Heart left ventricle (tissue), 16 donors: Measurements from ENCODE around the gene INPP5D. TPM values are rescaled to one million over a fixed set of nuclear protein-coding genes. Genes with fewer than 3 reads are reported as not detected.

Source experiments
- ATAC-seq, 4 donors: fragments of 200-7000 bp; cut with Tn5 transposase; one replicate each; pipeline ENCODE4 v1.9.1; 2020 to 2022; ENCODE audit warnings: moderate library complexity in 4 of 4, mild to moderate bottlenecking in 3 of 4, moderate number of reproducible peaks in 1 of 4
- DNase-seq, 5 donors: peaks; one replicate each; pipeline ENCODE4 v3.0.0-alpha.2; 2020
- H3K27ac ChIP-seq, 12 donors: fragments of 200-600 bp; sonication (generic) in 4 of 12; one replicate each; pipeline versions ENCODE4 v1.5.0 to v1.8.0; 2016 to 2022; ENCODE audit warnings: mild to moderate bottlenecking in 2 of 12
- H3K27me3 ChIP-seq, 9 donors: fragments of 200-600 bp; sonication (generic) in 2 of 9; one replicate each; pipeline versions ENCODE4 v1.5.1 to v1.8.0; 2016 to 2022; ENCODE audit warnings: mild to moderate bottlenecking in 3 of 9
- H3K36me3 ChIP-seq, 9 donors: fragments of 200-600 bp; sonication (generic) in 2 of 9; one replicate each; pipeline versions ENCODE4 v1.5.0 to v1.8.0; 2018 to 2022; ENCODE audit warnings: mild to moderate bottlenecking in 2 of 9
- H3K4me1 ChIP-seq, 12 donors: fragments of 200-600 bp; sonication (generic) in 4 of 12; one replicate each; pipeline versions ENCODE4 v1.5.0 to v1.8.0; 2016 to 2022; ENCODE audit warnings: mild to moderate bottlenecking in 3 of 12
- H3K4me3 ChIP-seq, 12 donors: fragments of 200-600 bp; sonication (generic) in 4 of 12; one replicate each; pipeline versions ENCODE4 v1.5.0 to v1.8.0; 2017 to 2022; ENCODE audit warnings: mild to moderate bottlenecking in 9 of 12, moderate library complexity in 4 of 12
- H3K9me3 ChIP-seq, 12 donors: fragments of 200-600 bp; sonication (generic) in 4 of 12; one replicate each; pipeline versions ENCODE4 v1.5.0 to v1.8.0; 2016 to 2022; ENCODE audit warnings: mild to moderate bottlenecking in 1 of 12
- POLR2A ChIP-seq, 2 donors: fragments of 450-650 bp; IDR thresholded peaks; one replicate each; pipeline ENCODE4 v1.6.1; 2017; ENCODE audit warnings: antibody characterized with exemption in 2 of 2, mild to moderate bottlenecking in 2 of 2, moderate library complexity in 2 of 2
- WGBS, 4 donors: extraction: QIAGEN DNeasy Blood & Tissue Kit in 2 of 4; methylation state at CpG; one replicate each; pipeline versions ENCODE4 v1.1.5 to v1.1.7; 2013 to 2018; 5-methylcytosine and 5-hydroxymethylcytosine counted together
- intact Hi-C, 10 donors: fragments of 100-400 bp; cut with DNase I; formaldehyde crosslinking; loops; one replicate each; pipeline versions ENCODE4 v1.11.1 to v1.14.2; 2022
- polyA plus RNA-seq, 2 donors: library from polyadenylated mRNA; stranded (reverse); fragments of 200-250 nt; gene quantifications; one replicate each; pipeline ENCODE4 v1.2.3, GENCODE V29; 2013
- total RNA-seq, 9 donors: library from RNA; depleted of rRNA in 2 of 9; stranded (reverse); fragments of >200 nt in 2 of 9; fragmentation: NEBNext Ultra II Directional in 3 of 9; extraction: Animal tissue kit (Norgen Biotek cat#: 25700) in 3 of 9; gene quantifications; one replicate each; pipeline versions ENCODE4 v1.1.0 to v1.2.4, GENCODE V29; 2016 to 2023
- TF ChIP-seq, protein P1 (sequence below), 12 donors: fragments of 200-600 bp; sonication (generic) in 4 of 12; IDR thresholded peaks; one replicate each; pipeline versions ENCODE4 v1.5.0 to v1.8.0; 2018 to 2022; ENCODE audit warnings: antibody characterized with exemption in 12 of 12, mild to moderate bottlenecking in 5 of 12
- donor health status: ischemic (EF 13 %, LVEDD 7.1; RV severe dilation, severe dysfunction).
- donor health status: healthy with polysubstance abuse.
- donor health status: DM: no; HTN: yes; CAD: no.
- donor health status: DM: no; HTN: no; CAD: no.
- donor health status: ischemic (EF 25% LVEDD 6.9; RV normal size, moderate dysfunction).
- donor health status: ischemic (EF 25% LVEDD 5.7; RV mildly dilated, moderate dysfunction).
- donor health status: healthy.
- donor health status: DM: yes; HTN: yes; CAD: no.
- donor health status: ischemic (EF 35%, LVEDD 5.7; RV mildly dilated, moderate dysfunction).
- donor health status: nonischemic (EF 11% LVEDD 7.7; RV severe dilation, severe dysfunction).
- donor health status: DM: yes; HTN: yes; CAD: no.
- donor health status: PGD.
- donor health status: ischemic (EF 29% LVEDD 5.4; RV normal size, mild dysfunction).
- donor health status: nonischemic (EF 23%, LVEDD 6.1; RV moderate dilation, normal function).

The INPP5D gene
- total and polyA plus RNA-seq, 11 donors, result 2.8 to 29.1 (median 4.9) TPM

DNA sequence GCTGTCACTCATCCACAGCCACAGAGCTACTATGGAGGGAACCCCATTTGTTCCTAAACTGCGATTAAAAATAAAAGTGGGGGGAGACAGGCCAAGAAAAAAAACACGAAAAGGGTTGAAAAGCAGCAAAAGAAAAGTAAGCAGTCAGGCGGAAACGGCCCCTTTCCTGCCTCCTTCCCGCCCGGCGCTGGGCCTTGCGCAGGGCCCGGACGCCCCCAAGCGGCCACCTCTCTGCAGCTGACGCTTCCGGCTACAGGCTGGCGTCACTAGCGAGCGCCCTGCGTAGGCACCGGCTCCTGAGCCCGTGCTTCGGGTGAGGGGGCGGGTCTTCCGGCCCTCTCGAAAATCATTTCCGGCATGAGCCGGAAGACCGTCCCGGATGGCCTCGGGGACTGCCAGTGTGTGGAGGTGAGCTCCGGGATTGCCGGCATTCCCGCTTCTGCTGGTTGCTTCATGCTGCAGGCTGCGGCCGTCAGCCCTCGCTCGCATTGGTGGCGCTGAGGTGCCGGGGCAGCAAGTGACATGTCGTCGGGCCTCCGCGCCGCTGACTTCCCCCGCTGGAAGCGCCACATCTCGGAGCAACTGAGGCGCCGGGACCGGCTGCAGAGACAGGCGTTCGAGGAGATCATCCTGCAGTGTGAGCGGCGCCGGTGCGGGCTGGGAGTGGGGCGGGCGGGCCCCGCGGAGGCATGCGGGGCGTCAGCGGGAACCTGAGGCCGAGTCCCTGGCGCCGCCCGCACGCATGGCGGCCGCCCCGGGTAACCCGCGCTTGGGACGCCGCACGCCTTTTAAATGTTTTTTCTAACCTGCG lies 191.4 kb downstream of the INPP5D start, which contains the start of gene ATG16L1:
ATG16L1 (plus strand) TSS at position 368 of the 811 bp plus-strand sequence; CDS start at position 523, 155 bp downstream.
- no peaks in the 10 kb centered on the region for H3K9me3 ChIP-seq

DNA sequence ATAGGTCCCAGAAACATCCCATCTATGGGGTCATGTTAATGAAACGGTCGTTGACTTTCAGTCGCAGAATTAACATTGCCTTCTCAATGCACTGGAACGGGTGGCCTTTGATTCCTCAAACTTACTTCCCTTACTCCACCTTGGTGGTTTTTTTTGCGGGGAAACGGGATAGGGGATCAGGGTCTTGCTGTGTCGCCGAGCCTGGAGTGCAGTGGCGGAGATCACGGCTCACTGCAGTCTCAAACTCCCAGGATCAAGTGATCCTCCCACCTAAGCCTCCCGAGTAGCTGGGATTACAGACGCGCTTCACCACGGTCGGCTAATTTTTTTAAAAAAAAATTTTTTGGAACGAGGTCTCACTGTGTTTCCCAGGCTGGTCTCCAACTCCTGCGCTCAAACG lies 192.1 kb downstream of the INPP5D start:
- intact Hi-C loops, result loop anchor here in 9 of 10 donors (5.0 to 10.0 kb wide), 11 partner anchors 150 to 647 kb away; partner anchors contain the start of gene GIGYF2 (in 1 of the 9)
- no peak for DNase-seq
- Histone ChIP-seq H3K27me3 (no peaks in the 10 kb centered on the region), H3K4me1 (peaks cover 0 to 72% (median 20%) of the 10 kb centered on the region in 12 donors), H3K27ac (peak overlapping the region in 11 of 12 donors; percentile 67 to 94 (median 85)), H3K36me3 (peaks cover 0 to 33% (median 19%) of the 10 kb centered on the region in 9 donors), H3K4me3 (peak overlapping the region; percentile 73 to 99 (median 88)), H3K9me3 (no peaks in the 10 kb centered on the region)
- TF ChIP-seq, protein P1, sequence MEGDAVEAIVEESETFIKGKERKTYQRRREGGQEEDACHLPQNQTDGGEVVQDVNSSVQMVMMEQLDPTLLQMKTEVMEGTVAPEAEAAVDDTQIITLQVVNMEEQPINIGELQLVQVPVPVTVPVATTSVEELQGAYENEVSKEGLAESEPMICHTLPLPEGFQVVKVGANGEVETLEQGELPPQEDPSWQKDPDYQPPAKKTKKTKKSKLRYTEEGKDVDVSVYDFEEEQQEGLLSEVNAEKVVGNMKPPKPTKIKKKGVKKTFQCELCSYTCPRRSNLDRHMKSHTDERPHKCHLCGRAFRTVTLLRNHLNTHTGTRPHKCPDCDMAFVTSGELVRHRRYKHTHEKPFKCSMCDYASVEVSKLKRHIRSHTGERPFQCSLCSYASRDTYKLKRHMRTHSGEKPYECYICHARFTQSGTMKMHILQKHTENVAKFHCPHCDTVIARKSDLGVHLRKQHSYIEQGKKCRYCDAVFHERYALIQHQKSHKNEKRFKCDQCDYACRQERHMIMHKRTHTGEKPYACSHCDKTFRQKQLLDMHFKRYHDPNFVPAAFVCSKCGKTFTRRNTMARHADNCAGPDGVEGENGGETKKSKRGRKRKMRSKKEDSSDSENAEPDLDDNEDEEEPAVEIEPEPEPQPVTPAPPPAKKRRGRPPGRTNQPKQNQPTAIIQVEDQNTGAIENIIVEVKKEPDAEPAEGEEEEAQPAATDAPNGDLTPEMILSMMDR (IDR thresholded peaks at IDR 0.05), result no peak
- TF ChIP-seq POLR2A (IDR thresholded peaks at IDR 0.05), result no peak
- peak in 1 of 4 donors; percentile 7 for ATAC-seq
- 1 to 3% (median 1%) methylated on average over 18 of the region's 18 CpGs for WGBS, 4 donors

More for the DNA sequence above, 191.4 kb downstream of the INPP5D start, which contains the start of gene ATG16L1:
- ATAC-seq (peak; percentile 99 to 100 (median 100)), DNase-seq (peak; percentile 94 to 98 (median 97))
- Histone ChIP-seq H3K4me3 (peak within 1 kb of the TSS; percentile 73 to 99 (median 88)), H3K27ac (peak within 1 kb of the TSS in 11 of 12 donors; percentile 67 to 94 (median 85)), H3K27me3 (no peaks in the 10 kb centered on the region), H3K4me1 (peaks cover 0 to 75% (median 20%) of the 10 kb centered on the region in 12 donors), H3K36me3 (peaks cover 0 to 25% (median 12%) of the 10 kb centered on the region in 9 donors)
- WGBS, 4 donors, result 0 to 1% (median 0%) methylated on average over 38 to 75 of the region's 75 CpGs
- intact Hi-C loops, result loop anchor here in 9 of 10 donors (2.0 to 10.0 kb wide), 14 partner anchors 149 to 647 kb away; partner anchors contain the start of gene GIGYF2 (in 1 of the 9)
- TF ChIP-seq, protein P1 (IDR thresholded peaks at IDR 0.05), result peak; percentile 86 to 99 (median 97)
- peak in 1 of 2 donors; percentile 83 for TF ChIP-seq POLR2A (IDR thresholded peaks at IDR 0.05)

DNA sequence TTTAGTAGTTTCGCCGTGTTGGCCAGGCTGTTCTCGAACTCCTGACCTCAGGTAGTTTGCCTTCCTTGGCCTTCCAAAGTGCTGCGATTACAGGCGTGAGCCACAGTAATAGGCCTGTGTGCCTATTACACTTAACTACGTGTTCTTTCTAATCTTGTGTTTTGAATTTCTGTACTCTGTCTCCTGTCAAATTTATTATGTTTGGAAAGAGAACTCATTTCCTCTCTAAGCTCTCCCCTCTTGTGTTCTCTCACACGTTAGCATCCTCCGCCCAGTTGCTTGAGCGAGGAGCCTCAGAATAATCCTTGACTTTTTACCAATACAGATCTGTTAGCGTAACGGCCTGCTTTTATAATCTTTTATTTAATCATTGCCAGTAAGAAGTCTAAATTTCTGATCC lies 195.0 kb downstream of the INPP5D start:
- no peak for TF ChIP-seq POLR2A (IDR thresholded peaks at IDR 0.05)
- TF ChIP-seq, protein P1 (IDR thresholded peaks at IDR 0.05), result no peak
- H3K4me1 ChIP-seq, result peaks cover 0 to 44% (median 20%) of the 10 kb centered on the region in 12 donors
- H3K27me3 ChIP-seq, result no peaks in the 10 kb centered on the region
- intact Hi-C loops, result loop anchor here in 3 of 10 donors (10.0 kb wide), 3 partner anchors 200 to 650 kb away; no protein-coding TSS in a partner anchor
- H3K27ac ChIP-seq, result peak overlapping the region in 1 of 12 donors; percentile 0
- ATAC-seq (no peak), DNase-seq (no peak)
- WGBS, 4 donors, result 84 to 90% (median 87%) methylated on average over 11 of the region's 11 CpGs
- H3K4me3 ChIP-seq, result no peak overlapping the region
- H3K9me3 ChIP-seq, result no peaks in the 10 kb centered on the region
- H3K36me3 ChIP-seq, result peaks cover 0 to 62% (median 42%) of the 10 kb centered on the region in 9 donors

DNA sequence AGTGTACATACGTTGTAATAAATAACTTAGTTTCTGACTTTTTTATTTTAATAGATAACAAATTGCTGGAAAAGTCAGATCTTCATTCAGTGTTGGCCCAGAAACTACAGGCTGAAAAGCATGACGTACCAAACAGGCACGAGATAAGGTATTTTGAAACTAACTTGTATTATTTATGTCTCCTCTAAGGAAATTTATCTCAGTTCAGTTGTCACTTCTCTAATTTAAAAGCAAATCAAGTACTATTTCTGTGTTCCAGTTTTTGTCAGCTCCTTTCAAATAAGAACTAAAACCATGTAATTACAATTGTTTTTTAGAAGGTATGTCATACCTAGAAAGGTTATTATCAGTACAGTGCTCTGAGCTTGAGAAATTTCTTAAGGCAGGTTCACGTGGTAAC lies 195.9 kb downstream of the INPP5D start:
- no peaks in the 10 kb centered on the region for H3K27me3 ChIP-seq
- DNase-seq (no peak), ATAC-seq (no peak)
- H3K4me3 ChIP-seq, result no peak overlapping the region
- peaks cover 0 to 71% (median 51%) of the 10 kb centered on the region in 9 donors for H3K36me3 ChIP-seq
- H3K27ac ChIP-seq, result peak overlapping the region in 1 of 12 donors; percentile 0
- WGBS, 4 donors, result 76 to 81% (median 79%) methylated on average over 4 of the region's 4 CpGs
- intact Hi-C loops, result loop anchor here in 3 of 10 donors (10.0 kb wide), 3 partner anchors 201 to 651 kb away; no protein-coding TSS in a partner anchor
- no peaks in the 10 kb centered on the region for H3K9me3 ChIP-seq
- H3K4me1 ChIP-seq, result peaks cover 0 to 38% (median 20%) of the 10 kb centered on the region in 12 donors
- TF ChIP-seq POLR2A (IDR thresholded peaks at IDR 0.05), result no peak
- TF ChIP-seq, protein P1 (IDR thresholded peaks at IDR 0.05), result no peak
